Prostate gland (tissue), 2 donors: ENCODE data around the gene CREB3L1. TPM values are rescaled to one million over a fixed set of nuclear protein-coding genes. Genes with fewer than 3 reads are reported as not detected.

ENCODE experiments used
- DNase-seq: peaks from one replicate; pipeline ENCODE4 v3.0.0-alpha.2; 2019; ENCODE audit warnings: low spot score
- H3K27ac ChIP-seq, 2 donors: fragments of 200-600 bp; sonication (generic); 2 replicates each; pipeline ENCODE4 v1.5.1; 2017 to 2019
- H3K27me3 ChIP-seq: fragments of 200-600 bp; sonication (generic); replicated peaks from 2 replicates; pipeline ENCODE4 v1.5.1; 2019; ENCODE audit not compliant: insufficient read depth
- H3K36me3 ChIP-seq, 2 donors: fragments of 200-600 bp; sonication (generic); 1 replicate in 1 of 2; 2 replicates in 1 of 2; pipeline versions ENCODE4 v1.5.1 to v1.8.1; 2017 to 2019
- H3K4me1 ChIP-seq: fragments of 200-600 bp; sonication (generic); replicated peaks from 2 replicates; pipeline ENCODE4 v1.5.1; 2019
- H3K4me3 ChIP-seq, 2 donors: fragments of 200-600 bp; sonication (generic); 2 replicates each; pipeline ENCODE4 v1.5.1; 2017 to 2019
- H3K9me3 ChIP-seq: fragments of 200-600 bp; sonication (generic); 2 replicates; pipeline ENCODE4 v1.5.1; 2017
- POLR2A ChIP-seq: fragments of 450-650 bp; IDR thresholded peaks from one replicate; pipeline ENCODE4 v1.6.1; 2016; ENCODE audit warnings: antibody characterized with exemption, mild to moderate bottlenecking
- POLR2AphosphoS5 ChIP-seq: sonication (generic); formaldehyde crosslinking; IDR thresholded peaks from one replicate; pipeline ENCODE4 v1.6.1; 2017; ENCODE audit warnings: antibody characterized with exemption
- WGBS: methylation state at CpG from one replicate; pipeline ENCODE4 v1.1.5; 2018; 5-methylcytosine and 5-hydroxymethylcytosine counted together
- intact Hi-C: fragments of 100-400 bp; cut with DNase I; formaldehyde crosslinking; loops from one replicate; pipeline ENCODE4 v1.14.2; 2022
- total RNA-seq, 2 donors: library from RNA; depleted of rRNA; stranded (reverse); fragments of >200 nt; gene quantifications; one replicate each; pipeline ENCODE4 v1.1.0, GENCODE V29; 2016
- TF ChIP-seq, protein P1 (sequence below), 4 experiments: fragments of 200-600 bp in 2 of 4; fragments of 450-650 bp in 2 of 4; sonication (generic) in 2 of 4; IDR thresholded peaks; 1 replicate in 3 of 4; 2 replicates in 1 of 4; pipeline ENCODE4 v1.5.1; 2016 to 2019; ENCODE audit warnings: antibody characterized with exemption in 4 of 4, mild to moderate bottlenecking in 2 of 4, moderate library complexity in 2 of 4

Gene CREB3L1
- total RNA-seq, 2 donors from 2014 or later: 41.0 to 47.0 TPM

DNA sequence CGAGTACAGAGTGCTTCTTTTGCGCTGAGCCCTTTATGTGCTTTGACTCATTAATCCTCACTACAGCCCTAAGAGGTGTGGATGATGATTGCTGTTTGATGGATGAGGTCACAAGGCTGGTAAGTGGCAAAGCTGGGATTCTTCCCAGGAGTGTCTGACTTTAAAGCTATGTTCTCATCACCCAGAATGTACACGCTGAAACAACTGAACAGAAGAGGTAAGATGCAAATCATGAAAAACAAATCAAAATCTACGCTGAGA, 37.7 kb upstream of the CREB3L1 start:
- Histone ChIP-seq H3K4me1 (peaks cover 6% of the 10 kb centered on the region), H3K4me3 (no peak overlapping the region), H3K27me3 (no peaks in the 10 kb centered on the region), H3K36me3 (no peaks in the 10 kb centered on the region), H3K27ac (peak overlapping the region; percentile 5 to 70), H3K9me3 (no peaks in the 10 kb centered on the region)
- intact Hi-C loops: loop anchor here (1.0 to 5.0 kb wide), 2 partner anchors 38 to 69 kb away; partner anchors contain the start of gene CREB3L1
- DNase-seq: no peak
- TF ChIP-seq POLR2A: no peak
- TF ChIP-seq, protein P1, sequence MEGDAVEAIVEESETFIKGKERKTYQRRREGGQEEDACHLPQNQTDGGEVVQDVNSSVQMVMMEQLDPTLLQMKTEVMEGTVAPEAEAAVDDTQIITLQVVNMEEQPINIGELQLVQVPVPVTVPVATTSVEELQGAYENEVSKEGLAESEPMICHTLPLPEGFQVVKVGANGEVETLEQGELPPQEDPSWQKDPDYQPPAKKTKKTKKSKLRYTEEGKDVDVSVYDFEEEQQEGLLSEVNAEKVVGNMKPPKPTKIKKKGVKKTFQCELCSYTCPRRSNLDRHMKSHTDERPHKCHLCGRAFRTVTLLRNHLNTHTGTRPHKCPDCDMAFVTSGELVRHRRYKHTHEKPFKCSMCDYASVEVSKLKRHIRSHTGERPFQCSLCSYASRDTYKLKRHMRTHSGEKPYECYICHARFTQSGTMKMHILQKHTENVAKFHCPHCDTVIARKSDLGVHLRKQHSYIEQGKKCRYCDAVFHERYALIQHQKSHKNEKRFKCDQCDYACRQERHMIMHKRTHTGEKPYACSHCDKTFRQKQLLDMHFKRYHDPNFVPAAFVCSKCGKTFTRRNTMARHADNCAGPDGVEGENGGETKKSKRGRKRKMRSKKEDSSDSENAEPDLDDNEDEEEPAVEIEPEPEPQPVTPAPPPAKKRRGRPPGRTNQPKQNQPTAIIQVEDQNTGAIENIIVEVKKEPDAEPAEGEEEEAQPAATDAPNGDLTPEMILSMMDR (IDR thresholded peaks at IDR 0.05): no peak
- no peak for TF ChIP-seq POLR2AphosphoS5
- 42% methylated on average over 4 of the region's 4 CpGs for WGBS

DNA sequence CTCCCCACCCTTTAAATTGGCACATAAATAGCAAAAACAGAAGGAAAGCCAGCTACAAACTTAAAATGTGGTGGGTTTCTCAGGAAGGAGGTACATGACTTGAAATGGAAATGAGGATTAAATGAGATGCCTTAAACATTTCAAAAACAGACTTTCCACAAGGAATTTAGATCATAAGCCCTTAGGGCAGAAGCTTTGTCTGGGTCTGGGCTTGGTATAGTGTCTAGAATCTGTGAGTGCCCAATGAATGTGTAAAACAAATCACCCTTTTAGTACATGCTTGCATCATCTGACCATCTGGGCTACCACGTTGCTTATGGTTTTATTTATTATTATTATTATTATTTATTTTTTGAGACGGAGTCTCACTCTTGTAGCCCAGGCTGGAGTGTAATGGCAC, 37.1 kb upstream of the CREB3L1 start:
- Histone ChIP-seq H3K4me1 (peaks cover 6% of the 10 kb centered on the region), H3K27ac (no peak overlapping the region), H3K4me3 (no peak overlapping the region), H3K36me3 (no peaks in the 10 kb centered on the region), H3K27me3 (no peaks in the 10 kb centered on the region), H3K9me3 (no peaks in the 10 kb centered on the region)
- WGBS: 79% methylated on average over 2 of the region's 2 CpGs
- TF ChIP-seq POLR2A (no peak), POLR2AphosphoS5 (no peak)
- TF ChIP-seq, protein P1 (IDR thresholded peaks at IDR 0.05): no peak
- intact Hi-C loops: loop anchor here (5.0 kb wide), 1 partner anchor 37 kb away; the partner anchor contains the start of gene CREB3L1
- no peak for DNase-seq

DNA sequence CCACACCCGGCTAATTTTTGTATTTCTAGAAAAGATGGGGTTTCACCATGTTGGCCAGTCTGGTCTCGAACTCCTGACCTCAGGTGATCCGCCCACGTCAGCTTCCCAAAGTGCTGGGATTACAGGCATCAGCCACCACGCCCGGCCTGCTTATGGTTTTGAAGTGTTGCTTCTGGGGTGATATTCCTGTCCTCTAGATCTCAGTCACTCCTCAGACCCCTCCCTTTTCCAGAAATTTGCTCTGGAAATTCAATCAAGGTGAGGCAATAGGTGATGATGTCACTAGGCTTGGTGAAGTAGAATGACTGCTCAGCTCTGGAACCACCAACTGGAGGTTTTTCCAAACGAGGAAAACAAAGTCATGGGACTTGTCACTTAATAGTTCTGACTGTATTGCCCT, 36.6 kb upstream of the CREB3L1 start:
- no peaks in the 10 kb centered on the region for H3K27me3 ChIP-seq
- no peak overlapping the region for H3K27ac ChIP-seq
- H3K9me3 ChIP-seq: no peaks in the 10 kb centered on the region
- TF ChIP-seq POLR2A (no peak), POLR2AphosphoS5 (no peak)
- TF ChIP-seq, protein P1 (IDR thresholded peaks at IDR 0.05): no peak
- 91% methylated on average over 7 of the region's 7 CpGs for WGBS
- intact Hi-C loops: loop anchor here (5.0 kb wide), 1 partner anchor 36 kb away; the partner anchor contains the start of gene CREB3L1
- H3K4me3 ChIP-seq: no peak overlapping the region
- peaks cover 6% of the 10 kb centered on the region for H3K4me1 ChIP-seq
- no peak for DNase-seq
- no peaks in the 10 kb centered on the region for H3K36me3 ChIP-seq

DNA sequence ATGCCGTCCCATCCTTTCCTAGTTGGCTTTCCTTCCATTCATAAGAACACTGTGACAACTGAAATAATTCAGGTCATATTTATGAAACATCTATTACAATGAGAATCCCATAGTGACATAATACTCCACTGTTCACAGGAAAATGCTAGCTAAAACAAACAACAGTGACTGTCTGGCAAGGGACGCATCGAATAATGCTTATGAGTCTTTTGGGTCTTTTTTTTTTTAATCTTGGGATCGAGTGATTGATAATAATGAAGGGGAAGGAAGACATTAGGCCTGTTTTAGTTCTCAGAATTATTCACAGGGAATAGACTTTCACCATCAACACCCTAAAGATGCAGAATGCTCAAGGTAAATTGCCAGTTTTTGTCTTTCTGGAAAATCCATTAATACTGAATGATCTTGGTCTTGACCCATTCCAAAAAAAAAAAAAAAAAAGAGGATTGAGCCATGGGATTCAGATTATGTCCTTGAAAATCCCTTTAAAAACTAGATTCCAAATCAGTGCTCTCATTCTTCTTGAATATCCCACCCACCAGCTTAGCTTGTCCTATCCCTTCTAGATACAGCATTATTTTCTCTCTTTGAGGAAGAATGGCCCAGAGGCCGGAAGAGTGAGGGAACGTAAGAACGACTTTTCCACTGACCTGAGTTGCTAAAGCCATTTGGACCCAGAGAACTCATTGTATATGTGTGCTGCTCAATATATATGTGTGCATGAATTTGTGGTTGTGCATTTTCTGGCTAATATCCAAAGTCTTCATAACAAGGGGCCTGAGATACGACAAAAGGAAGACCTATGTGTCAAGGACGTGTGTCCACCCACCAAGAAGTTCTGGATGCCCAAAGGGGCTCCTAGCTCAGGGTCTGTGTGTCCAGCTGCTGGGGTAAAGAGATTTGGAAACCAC, 35.2 kb upstream of the CREB3L1 start:
- intact Hi-C loops: loop anchor here (2.0 to 5.0 kb wide), 2 partner anchors 35 to 127 kb away; partner anchors contain the start of gene CREB3L1
- no peaks in the 10 kb centered on the region for H3K9me3 ChIP-seq
- 85% methylated on average over 9 of the region's 9 CpGs for WGBS
- DNase-seq: no peak
- TF ChIP-seq POLR2A: no peak
- no peak for TF ChIP-seq POLR2AphosphoS5
- TF ChIP-seq, protein P1 (IDR thresholded peaks at IDR 0.05): no peak
- no peaks in the 10 kb centered on the region for H3K27me3 ChIP-seq
- peak overlapping the region; percentile 26 to 36 for H3K4me3 ChIP-seq
- peaks cover 6% of the 10 kb centered on the region for H3K4me1 ChIP-seq
- H3K27ac ChIP-seq: peak overlapping the region; percentile 66 to 73
- H3K36me3 ChIP-seq: no peaks in the 10 kb centered on the region
